ENCODE results near the gene FN3K. TPM values are rescaled to one million over a fixed set of nuclear protein-coding genes. Genes with fewer than 3 reads are reported as not detected.

Gene FN3K
- total RNA-seq, 4 donors from 2014 or later: 13.3 to 45.5 (median 18.7) TPM

DNA sequence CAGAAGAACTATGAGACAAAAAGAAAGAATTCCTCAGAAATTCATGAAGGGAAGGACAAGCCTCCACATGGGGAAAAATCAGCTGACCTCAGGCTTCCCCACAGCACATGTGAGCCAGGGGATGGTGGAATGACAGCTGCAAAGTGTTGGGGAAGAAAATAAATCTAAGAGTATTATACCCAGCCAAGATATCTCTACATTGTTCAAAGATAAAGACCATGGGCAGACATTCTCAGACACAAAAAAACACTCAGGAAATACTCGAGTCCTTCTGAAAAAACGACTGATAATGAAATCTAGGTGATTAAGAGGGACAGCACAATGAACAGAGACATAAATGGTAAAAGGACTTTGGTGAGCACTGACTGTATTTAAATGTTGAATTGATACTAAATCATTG, 40.8 kb upstream of the FN3K start:
- WGBS, 2 donors: 80 to 84% methylated on average over 2 of the region's 2 CpGs
- TF ChIP-seq, protein P1, sequence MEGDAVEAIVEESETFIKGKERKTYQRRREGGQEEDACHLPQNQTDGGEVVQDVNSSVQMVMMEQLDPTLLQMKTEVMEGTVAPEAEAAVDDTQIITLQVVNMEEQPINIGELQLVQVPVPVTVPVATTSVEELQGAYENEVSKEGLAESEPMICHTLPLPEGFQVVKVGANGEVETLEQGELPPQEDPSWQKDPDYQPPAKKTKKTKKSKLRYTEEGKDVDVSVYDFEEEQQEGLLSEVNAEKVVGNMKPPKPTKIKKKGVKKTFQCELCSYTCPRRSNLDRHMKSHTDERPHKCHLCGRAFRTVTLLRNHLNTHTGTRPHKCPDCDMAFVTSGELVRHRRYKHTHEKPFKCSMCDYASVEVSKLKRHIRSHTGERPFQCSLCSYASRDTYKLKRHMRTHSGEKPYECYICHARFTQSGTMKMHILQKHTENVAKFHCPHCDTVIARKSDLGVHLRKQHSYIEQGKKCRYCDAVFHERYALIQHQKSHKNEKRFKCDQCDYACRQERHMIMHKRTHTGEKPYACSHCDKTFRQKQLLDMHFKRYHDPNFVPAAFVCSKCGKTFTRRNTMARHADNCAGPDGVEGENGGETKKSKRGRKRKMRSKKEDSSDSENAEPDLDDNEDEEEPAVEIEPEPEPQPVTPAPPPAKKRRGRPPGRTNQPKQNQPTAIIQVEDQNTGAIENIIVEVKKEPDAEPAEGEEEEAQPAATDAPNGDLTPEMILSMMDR (IDR thresholded peaks at IDR 0.05): no peak
- no peak for TF ChIP-seq POLR2A (IDR thresholded peaks at IDR 0.05)
- no peak for TF ChIP-seq EP300 (IDR thresholded peaks at IDR 0.05)

DNA sequence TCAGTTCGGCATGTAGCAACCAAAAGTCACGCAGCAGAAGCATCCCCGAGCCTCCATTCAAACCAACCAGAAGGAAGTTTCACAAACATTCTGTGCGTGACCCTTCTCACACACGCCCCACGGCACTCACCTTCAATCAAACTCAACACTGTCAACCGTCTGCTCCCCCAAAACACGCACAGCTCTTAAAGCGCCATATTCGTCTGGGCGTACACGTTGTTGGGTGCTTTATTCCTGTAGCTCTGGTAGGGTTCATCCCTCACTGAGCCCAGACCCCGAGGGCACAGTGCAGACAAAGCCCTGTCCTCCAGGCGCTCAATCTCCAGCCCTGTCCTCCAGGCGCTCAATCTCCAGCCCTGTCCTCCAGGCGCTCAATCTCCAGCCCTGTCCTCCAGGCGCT, 39.2 kb upstream of the FN3K start:
- TF ChIP-seq EP300 (IDR thresholded peaks at IDR 0.05): no peak
- Histone ChIP-seq H3K9me3 (peaks cover 0 to 14% (median 0%) of the 10 kb centered on the region in 4 donors), H3K36me3 (peaks cover 0 to 24% (median 0%) of the 10 kb centered on the region in 3 donors), H3K4me1 (peaks cover 0 to 24% (median 19%) of the 10 kb centered on the region in 4 donors), H3K4me3 (no peak overlapping the region), H3K27me3 (no peaks in the 10 kb centered on the region), H3K27ac (peak overlapping the region in 1 of 4 donors; percentile 43)
- DNase-seq (ENCODE audit: low spot score in 2 of 2): no peak
- 93 to 94% methylated on average over 16 of the region's 17 CpGs for WGBS, 2 donors

More for the DNA sequence above, 40.8 kb upstream of the FN3K start:
- H3K27me3 ChIP-seq: no peaks in the 10 kb centered on the region
- no peak for DNase-seq (ENCODE audit: low spot score in 2 of 2)
- peaks cover 0 to 24% (median 0%) of the 10 kb centered on the region in 3 donors for H3K36me3 ChIP-seq
- no peak overlapping the region for H3K4me3 ChIP-seq
- peaks cover 0 to 34% (median 20%) of the 10 kb centered on the region in 4 donors for H3K4me1 ChIP-seq
- H3K27ac ChIP-seq: no peak overlapping the region
- H3K9me3 ChIP-seq: peaks cover 0 to 14% (median 0%) of the 10 kb centered on the region in 4 donors

DNA sequence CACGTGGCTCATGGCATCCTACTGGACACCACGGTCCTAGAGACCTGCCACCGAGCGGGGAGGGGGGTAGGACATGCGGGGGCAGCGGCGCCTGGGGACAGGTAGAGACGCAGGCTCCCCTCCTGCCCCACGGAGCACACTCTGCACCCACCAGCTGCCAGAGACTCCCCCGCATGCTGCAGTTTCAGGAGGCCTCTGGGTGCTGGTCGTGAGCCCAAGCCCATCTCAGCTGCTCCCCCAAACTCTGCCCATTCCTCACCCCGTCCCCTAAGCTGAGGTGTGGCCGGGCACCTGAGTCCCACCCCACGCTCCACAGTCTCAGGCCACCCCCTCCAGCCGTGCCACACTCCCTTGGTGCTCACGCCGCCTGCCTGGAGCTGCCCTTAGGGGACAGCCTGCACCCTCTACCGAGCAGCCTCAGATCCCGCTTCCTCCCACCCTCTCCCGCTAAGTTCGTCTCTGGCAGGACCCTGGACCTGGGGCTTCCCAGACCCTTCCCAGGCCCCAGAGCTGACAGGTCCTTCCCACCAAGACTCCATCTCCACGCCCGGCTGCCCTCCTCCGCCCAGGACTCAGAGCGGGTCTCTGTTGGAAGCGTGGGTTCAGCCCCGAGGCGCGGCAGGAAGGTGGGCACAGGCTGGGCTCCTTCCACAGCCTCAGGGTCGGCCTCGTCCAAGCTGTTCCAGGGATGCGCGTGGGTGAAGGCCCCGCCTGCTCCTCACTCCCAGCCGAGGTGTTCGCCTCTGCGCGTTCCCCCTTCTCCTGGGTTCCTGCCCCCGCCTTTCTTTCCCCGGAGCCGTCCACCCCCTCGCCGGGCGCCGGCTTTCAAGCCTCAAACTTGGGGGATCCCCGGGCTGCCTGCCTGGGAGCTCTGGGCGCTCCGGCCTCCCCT, 38.3 kb upstream of the FN3K start:
- Histone ChIP-seq H3K27ac (peak overlapping the region; percentile 76 to 91 (median 77)), H3K9me3 (peaks cover 0 to 14% (median 0%) of the 10 kb centered on the region in 4 donors), H3K27me3 (no peaks in the 10 kb centered on the region), H3K36me3 (peaks cover 0 to 20% (median 0%) of the 10 kb centered on the region in 3 donors), H3K4me1 (peaks cover 0 to 26% (median 16%) of the 10 kb centered on the region in 4 donors), H3K4me3 (peak overlapping the region; percentile 68 to 97 (median 78))
- TF ChIP-seq, protein P1 (IDR thresholded peaks at IDR 0.05): no peak
- peak in 1 of 2 donors; percentile 10 for TF ChIP-seq POLR2A (IDR thresholded peaks at IDR 0.05)
- no peak for DNase-seq (ENCODE audit: low spot score in 2 of 2)
- 25% methylated on average over 45 to 48 of the region's 48 CpGs for WGBS, 2 donors

DNA sequence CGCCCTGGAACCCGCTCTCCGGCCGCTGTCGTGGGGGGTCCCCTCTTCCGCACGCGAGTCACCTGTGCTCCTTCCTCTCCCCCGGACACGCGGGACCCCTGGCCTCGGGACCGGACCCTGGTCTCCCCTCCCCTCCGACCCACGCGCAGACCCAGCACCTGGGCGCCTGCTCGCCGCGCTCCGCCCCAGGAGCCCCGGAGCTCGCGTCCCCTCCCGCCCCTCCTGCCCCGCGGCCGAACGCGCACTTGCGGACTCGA, 37.7 kb upstream of the FN3K start:
- TF ChIP-seq, protein P1 (IDR thresholded peaks at IDR 0.05): no peak
- TF ChIP-seq EP300 (IDR thresholded peaks at IDR 0.05) (no peak), POLR2A (IDR thresholded peaks at IDR 0.05) (no peak)
- Histone ChIP-seq H3K27me3 (no peaks in the 10 kb centered on the region), H3K27ac (peak overlapping the region; percentile 76 to 91 (median 77)), H3K4me1 (peaks cover 0 to 32% (median 15%) of the 10 kb centered on the region in 4 donors), H3K36me3 (peaks cover 0 to 20% (median 0%) of the 10 kb centered on the region in 3 donors), H3K9me3 (peaks cover 0 to 14% (median 0%) of the 10 kb centered on the region in 4 donors), H3K4me3 (peak overlapping the region; percentile 68 to 97 (median 78))
- WGBS, 2 donors: 0 to 2% methylated on average over 6 to 12 of the region's 32 CpGs
- no peak for DNase-seq (ENCODE audit: low spot score in 2 of 2)

DNA sequence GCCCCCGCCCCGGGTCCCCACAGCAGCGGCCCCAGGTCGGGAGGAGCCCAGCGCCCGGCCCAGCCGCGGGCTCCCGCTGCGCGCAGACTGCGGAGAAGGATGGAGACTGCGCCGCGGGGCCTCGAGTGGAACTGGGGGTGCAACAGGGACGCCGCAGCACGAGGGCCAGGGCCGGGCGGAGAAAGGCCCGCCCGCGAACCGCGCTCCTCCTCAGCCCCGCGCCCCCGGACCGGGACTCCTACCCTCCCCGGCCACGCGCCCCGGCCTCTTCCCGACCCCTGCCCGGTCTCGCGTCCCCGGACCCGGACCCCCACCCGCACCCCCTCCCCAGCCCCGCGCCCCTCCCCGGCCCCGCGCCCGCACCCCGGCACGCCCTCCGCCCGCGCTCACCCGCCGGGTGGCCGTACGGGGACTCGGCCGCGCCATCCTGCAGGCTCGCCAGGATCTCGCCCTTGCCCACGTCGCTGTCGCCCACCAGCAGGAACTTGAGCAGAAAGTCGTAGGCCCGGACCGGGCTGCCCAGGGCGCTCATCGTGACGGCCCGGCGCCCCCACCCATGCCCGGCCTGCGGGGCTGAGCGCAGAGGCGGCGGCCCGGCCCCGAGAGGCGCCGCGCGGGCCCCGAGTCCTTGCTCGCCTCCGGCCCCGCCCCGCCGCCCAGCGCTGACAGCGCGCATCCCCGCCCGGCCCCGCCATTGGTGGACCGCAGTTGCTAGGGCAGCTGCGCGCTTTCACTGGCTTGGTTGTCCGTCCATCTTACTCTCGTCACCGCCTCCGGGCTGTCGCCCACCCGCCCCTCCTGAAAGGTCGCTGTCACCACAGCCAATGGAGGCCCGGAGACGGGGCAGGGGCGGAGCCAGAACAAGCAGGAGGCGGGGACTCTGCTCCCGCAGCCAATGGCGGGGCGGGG, 37.1 kb upstream of the FN3K start, which contains the start of gene RAB40B:
RAB40B (minus strand) TSS at position 634 of the 909 bp plus-strand sequence; CDS start at position 532, 102 bp downstream.
- peak within 1 kb of the TSS; percentile 76 to 97 (median 78) for H3K4me3 ChIP-seq
- 0 to 10% methylated on average over 2 to 49 of the region's 112 CpGs for WGBS, 2 donors
- peaks cover 0 to 14% (median 0%) of the 10 kb centered on the region in 4 donors for H3K9me3 ChIP-seq
- peak; percentile 97 to 99 for DNase-seq (ENCODE audit: low spot score in 2 of 2)
- peaks cover 0 to 36% (median 17%) of the 10 kb centered on the region in 4 donors for H3K4me1 ChIP-seq
- H3K36me3 ChIP-seq: peaks cover 0 to 18% (median 0%) of the 10 kb centered on the region in 3 donors
- TF ChIP-seq POLR2A (IDR thresholded peaks at IDR 0.05) (peak; percentile 41 to 69), EP300 (IDR thresholded peaks at IDR 0.05) (peak in 1 of 2 donors; percentile 78)
- TF ChIP-seq, protein P1 (IDR thresholded peaks at IDR 0.05): peak in 1 of 5 experiments; percentile 35
- peak within 1 kb of the TSS; percentile 76 to 91 (median 80) for H3K27ac ChIP-seq
- no peaks in the 10 kb centered on the region for H3K27me3 ChIP-seq

Data from tibial nerve (tissue), 4 donors.